Measurements from ENCODE around the gene BNC2. TPM values are rescaled to one million over a fixed set of nuclear protein-coding genes. Genes with fewer than 3 reads are reported as not detected.

Gene BNC2
- total and polyA plus RNA-seq, 2 of the 4 experiments (the other 2 are of a cell fraction): 15.5 to 45.2 TPM

GRCh38 chr9:16619402-16619801 is 251.1 kb downstream of the BNC2 start:
- DNase-seq (peak; percentile 49), ATAC-seq (ENCODE audit: low read depth) (peak; percentile 82)
- intact Hi-C loops (cut with micrococcal nuclease): no loop called here
- Histone ChIP-seq H2BK20ac (ENCODE audit: low read depth, low read length) (no peak overlapping the region), H3K4ac (ENCODE audit: low read depth, low read length) (no peak overlapping the region), H2BK15ac (ENCODE audit: low read depth, low read length) (no peak overlapping the region), H3K23ac (ENCODE audit: low read depth, low read length) (no peak overlapping the region), H3K14ac (replicated peaks; ENCODE audit: low read depth, low read length) (no peak overlapping the region), H4K8ac (ENCODE audit: low read depth in 2 of 2, low read length in 2 of 2) (no peak overlapping the region), H2AK9ac (replicated peaks; ENCODE audit: low read depth, low read length, poor library complexity) (no peak overlapping the region), H2BK120ac (ENCODE audit: low read depth, low read length) (no peak overlapping the region), H3K9ac (ENCODE audit: low read depth, low read length) (no peak overlapping the region), H4K5ac (ENCODE audit: low read depth, low read length) (no peak overlapping the region; the same call in 1 of the 2 replicates), H4K20me1 (ENCODE audit: insufficient read depth, low read length) (no peaks in the 10 kb centered on the region), H2AFZ (replicated peaks; ENCODE audit: low read length, poor library complexity) (no peak overlapping the region), H3K18ac (ENCODE audit: low read depth, low read length) (peak overlapping the region; percentile 8; the same call in 1 of the 2 replicates), H3K56ac (ENCODE audit: extremely low read depth, insufficient read depth, low read length) (no peak overlapping the region), H3K4me3 (ENCODE audit: insufficient read depth, low read depth, low read length) (no peak overlapping the region), H3K27me3 (ENCODE audit: control insufficient read depth, insufficient read depth, low read length) (no peaks in the 10 kb centered on the region), H3K27ac (ENCODE audit: insufficient read depth, low read length) (no peak overlapping the region), H2BK5ac (ENCODE audit: low read depth, low read length, poor library complexity, severe bottlenecking) (no peak overlapping the region), H3K4me1 (ENCODE audit: control insufficient read depth, insufficient read depth, low read length) (peaks cover 14% of the 10 kb centered on the region), H3K36me3 (ENCODE audit: control insufficient read depth, insufficient read depth, low read length) (no peaks in the 10 kb centered on the region), H2AK5ac (ENCODE audit: low read depth, low read length) (no peak overlapping the region), H4K91ac (ENCODE audit: insufficient read depth, low read depth, low read length) (no peak overlapping the region), H3K9me1 (ENCODE audit: insufficient read depth, low read length) (no peaks in the 10 kb centered on the region; the same call in 1 of the 2 replicates), H3K79me1 (ENCODE audit: low read depth in 1 of 2, low read length in 2 of 2) (peaks cover 15 to 51% of the 10 kb centered on the region in 2 experiments), H3K9me3 (ENCODE audit: control insufficient read depth, insufficient read depth, low read length) (no peaks in the 10 kb centered on the region), H3K4me2 (ENCODE audit: low read depth, low read length) (peak overlapping the region; percentile 62; the same call in 1 of the 2 replicates)
- CTCF ChIA-PET: no interaction called here
- in situ Hi-C loops (cut with MboI; ENCODE audit: low sequenced_read_pairs): no loop called here
- BruUV-seq (replicated peaks): no TSS peak
- dilution Hi-C loops (cut with HindIII; ENCODE audit: low sequenced_read_pairs, unreplicated experiment): no loop called here
- POLR2A ChIA-PET (ENCODE audit: unreplicated experiment): no interaction called here
- TF ChIP-seq CEBPB (IDR thresholded peaks at IDR 0.05; ENCODE audit: low read depth, low read length) (no peak), MAFK (IDR thresholded peaks at IDR 0.05; ENCODE audit: low read depth, low read length) (no peak), RAD21 (IDR thresholded peaks at IDR 0.05; ENCODE audit: low read length) (no peak), BHLHE40 (IDR thresholded peaks at IDR 0.05; ENCODE audit: low read depth, low read length) (no peak), FOS (IDR thresholded peaks at IDR 0.05; ENCODE audit: low read depth, low read length) (no peak), RFX5 (IDR thresholded peaks at IDR 0.05; ENCODE audit: low read depth, low read length) (no peak), POLR2A (IDR thresholded peaks at IDR 0.05; ENCODE audit: low read depth, low read length) (no peak), MAZ (IDR thresholded peaks at IDR 0.05; ENCODE audit: borderline replicate concordance, low read depth, low read length) (no peak), CHD1 (IDR thresholded peaks at IDR 0.05; ENCODE audit: low read depth, low read length) (no peak), ELK1 (IDR thresholded peaks at IDR 0.05; ENCODE audit: borderline replicate concordance, low read depth, low read length) (no peak)
